ENCODE data around the gene PACS1.

- no peak for TF ChIP-seq POLR2AphosphoS5 (IDR thresholded peaks at IDR 0.05)
- no peak for TF ChIP-seq CTCF (IDR thresholded peaks at IDR 0.05)
- TF ChIP-seq POLR2A (IDR thresholded peaks at IDR 0.05), result no peak
Observed at GRCh38 chr11:66188580-66188979, 118.5 kb downstream of the PACS1 start.

All from breast epithelium (tissue), 3 donors.